22Rv1 (cell line): ENCODE results near the gene PFKFB3.

ENCODE experiments used
- CTCF ChIP-seq: fragments of 450-650 bp; IDR thresholded peaks from 2 replicates; pipeline ENCODE4 v1.5.1; 2017; ENCODE audit warnings: mild to moderate bottlenecking
- ZFX ChIP-seq: fragments of 450-650 bp; IDR thresholded peaks from 2 replicates; pipeline ENCODE4 v1.6.1; 2017; ENCODE audit warnings: antibody characterized with exemption, borderline replicate concordance

DNA sequence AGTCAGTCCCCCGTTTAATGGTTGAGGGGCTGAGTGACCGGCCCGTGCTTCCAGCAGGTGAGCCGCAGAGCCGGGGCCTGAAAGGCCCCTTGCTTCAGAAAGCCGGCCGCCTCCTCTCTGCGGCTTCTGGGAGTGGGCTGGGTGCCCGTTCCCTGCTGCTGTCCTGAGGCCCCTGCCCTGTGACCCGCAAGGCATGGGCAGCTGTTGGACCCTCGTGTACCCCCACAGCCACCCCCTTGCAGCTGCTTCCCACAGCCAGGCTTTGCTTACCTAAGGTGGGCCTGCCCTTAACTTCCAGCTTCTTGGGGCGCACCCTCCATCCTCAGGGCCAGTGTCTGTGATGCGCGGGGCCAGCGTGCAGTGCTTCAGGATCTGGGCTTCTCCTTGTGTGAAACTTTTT, 26.6 kb downstream of the PFKFB3 start:
- TF ChIP-seq CTCF (no peak), ZFX (no peak)
